Activated naive CD8-positive, alpha-beta T cell treated with anti-CD3 and anti-CD28 coated beads for 36 hours (primary cell): ENCODE results near the gene RNPEPL1. TPM values are rescaled to one million over a fixed set of nuclear protein-coding genes. Genes with fewer than 3 reads are reported as not detected.
"Not testable (repeated sequence)": the region's sequence is repeated elsewhere in the genome, so short reads cannot be mapped to it uniquely, and the experiment has no call there.

Experiments
- DNase-seq: peaks from one replicate; pipeline ENCODE4 v3.0.0; 2021
- H3K27ac Mint-ChIP-seq: one replicate; pipeline ENCODE4 v1.8.0; 2022; ENCODE audit warnings: mild to moderate bottlenecking, moderate library complexity, mixed read lengths
- H3K27me3 Mint-ChIP-seq: one replicate; pipeline ENCODE4 v1.8.0; 2022; ENCODE audit warnings: mild to moderate bottlenecking, mixed read lengths
- H3K36me3 Mint-ChIP-seq: one replicate; pipeline ENCODE4 v1.8.0; 2021; ENCODE audit warnings: mild to moderate bottlenecking, mixed read lengths
- H3K4me1 Mint-ChIP-seq: one replicate; pipeline ENCODE4 v1.8.0; 2021; ENCODE audit warnings: mixed read lengths
- H3K4me3 Mint-ChIP-seq: one replicate; pipeline ENCODE4 v1.8.0; 2022; ENCODE audit warnings: mild to moderate bottlenecking, moderate library complexity, mixed read lengths
- H3K9me3 Mint-ChIP-seq: one replicate; pipeline ENCODE4 v1.8.0; 2022; ENCODE audit warnings: mixed read lengths
- total RNA-seq, 2 experiments: library from RNA; stranded (reverse); gene quantifications; one replicate each; pipeline ENCODE4 v1.2.3, GENCODE V29; 2021

Gene RNPEPL1
- total RNA-seq, 2 experiments from 2014 or later: 33.8 to 37.2 TPM

GRCh38 chr2:240556553-240557100, 11.7 kb upstream of the RNPEPL1 start:
- peaks cover 39% of the 10 kb centered on the region for H3K36me3 Mint-ChIP-seq
- peak; percentile 67 for DNase-seq
- H3K9me3 Mint-ChIP-seq: no peaks in the 10 kb centered on the region
- H3K4me3 Mint-ChIP-seq: peak overlapping the region; percentile 56
- no peak overlapping the region for H3K27ac Mint-ChIP-seq
- no peaks in the 10 kb centered on the region for H3K27me3 Mint-ChIP-seq
- H3K4me1 Mint-ChIP-seq: peaks cover 32% of the 10 kb centered on the region

GRCh38 chr2:240557101-240557751, 11.1 kb upstream of the RNPEPL1 start:
- no peaks in the 10 kb centered on the region for H3K9me3 Mint-ChIP-seq
- no peaks in the 10 kb centered on the region for H3K27me3 Mint-ChIP-seq
- peaks cover 37% of the 10 kb centered on the region for H3K4me1 Mint-ChIP-seq
- H3K27ac Mint-ChIP-seq: no peak overlapping the region
- no peak for DNase-seq
- peaks cover 39% of the 10 kb centered on the region for H3K36me3 Mint-ChIP-seq
- H3K4me3 Mint-ChIP-seq: peak overlapping the region; percentile 56

- Mint-ChIP-seq H3K36me3 (peaks cover 42% of the 10 kb centered on the region), H3K27me3 (no peaks in the 10 kb centered on the region), H3K4me3 (peak within 1 kb of the TSS; percentile 81), H3K9me3 (no peaks in the 10 kb centered on the region), H3K4me1 (peaks cover 41% of the 10 kb centered on the region), H3K27ac (peak within 1 kb of the TSS; percentile 77)
- DNase-seq: peak; percentile 85
Measured at GRCh38 chr2:240557808-240558207, 10.5 kb upstream of the RNPEPL1 start, which contains the start of gene ANKMY1. TSS of gene ANKMY1 (minus strand) at chr2:240557988. CDS start at chr2:240557335, 653 bp downstream.

GRCh38 chr2:240558236-240558761, 10.0 kb upstream of the RNPEPL1 start:
- peak overlapping the region; percentile 81 for H3K4me3 Mint-ChIP-seq
- H3K4me1 Mint-ChIP-seq: peaks cover 44% of the 10 kb centered on the region
- peak overlapping the region; percentile 77 for H3K27ac Mint-ChIP-seq
- DNase-seq: no peak
- no peaks in the 10 kb centered on the region for H3K9me3 Mint-ChIP-seq
- H3K36me3 Mint-ChIP-seq: peaks cover 42% of the 10 kb centered on the region
- no peaks in the 10 kb centered on the region for H3K27me3 Mint-ChIP-seq

GRCh38 chr2:240559286-240559685, 9.0 kb upstream of the RNPEPL1 start:
- Mint-ChIP-seq H3K9me3 (no peaks in the 10 kb centered on the region), H3K4me3 (peak overlapping the region; percentile 81), H3K27ac (peak overlapping the region; percentile 84), H3K36me3 (peaks cover 48% of the 10 kb centered on the region), H3K27me3 (no peaks in the 10 kb centered on the region), H3K4me1 (peaks cover 54% of the 10 kb centered on the region)
- DNase-seq: no peak

- H3K4me1 Mint-ChIP-seq: peaks cover 62% of the 10 kb centered on the region
- H3K9me3 Mint-ChIP-seq: no peaks in the 10 kb centered on the region
- H3K27ac Mint-ChIP-seq: peak within 1 kb of the TSS; percentile 84
- no peaks in the 10 kb centered on the region for H3K27me3 Mint-ChIP-seq
- peak within 1 kb of the TSS; percentile 81 for H3K4me3 Mint-ChIP-seq
- peak; percentile 95 for DNase-seq
- peaks cover 54% of the 10 kb centered on the region for H3K36me3 Mint-ChIP-seq
Measured at GRCh38 chr2:240560084-240560479, 8.2 kb upstream of the RNPEPL1 start, which contains the start of gene DUSP28. TSS of gene DUSP28 (plus strand) at chr2:240560357. CDS start at chr2:240560685, 328 bp downstream.

- DNase-seq: peak; percentile 99
- H3K27me3 Mint-ChIP-seq: no peaks in the 10 kb centered on the region
- H3K27ac Mint-ChIP-seq: peak overlapping the region; percentile 84
- no peaks in the 10 kb centered on the region for H3K9me3 Mint-ChIP-seq
- H3K4me1 Mint-ChIP-seq: peaks cover 67% of the 10 kb centered on the region
- peak overlapping the region; percentile 81 for H3K4me3 Mint-ChIP-seq
- peaks cover 54% of the 10 kb centered on the region for H3K36me3 Mint-ChIP-seq
Measured at GRCh38 chr2:240560480-240561324, 7.6 kb upstream of the RNPEPL1 start.

GRCh38 chr2:240561325-240561971, 6.8 kb upstream of the RNPEPL1 start:
- peaks cover 67% of the 10 kb centered on the region for H3K4me1 Mint-ChIP-seq
- no peaks in the 10 kb centered on the region for H3K27me3 Mint-ChIP-seq
- DNase-seq: no peak
- peak overlapping the region; percentile 84 for H3K27ac Mint-ChIP-seq
- H3K36me3 Mint-ChIP-seq: peaks cover 54% of the 10 kb centered on the region
- no peaks in the 10 kb centered on the region for H3K9me3 Mint-ChIP-seq
- peak overlapping the region; percentile 81 for H3K4me3 Mint-ChIP-seq

GRCh38 chr2:240563231-240563630, 5.1 kb upstream of the RNPEPL1 start:
- Mint-ChIP-seq H3K36me3 (peaks cover 51% of the 10 kb centered on the region), H3K4me1 (peaks cover 69% of the 10 kb centered on the region)
- not testable (repeated sequence) for H3K4me3 Mint-ChIP-seq, H3K27me3 Mint-ChIP-seq, DNase-seq, H3K27ac Mint-ChIP-seq, H3K9me3 Mint-ChIP-seq

GRCh38 chr2:240563951-240564560, 4.2 kb upstream of the RNPEPL1 start:
- Mint-ChIP-seq H3K4me1 (peaks cover 61% of the 10 kb centered on the region), H3K27ac (peak overlapping the region; percentile 98), H3K36me3 (peaks cover 43% of the 10 kb centered on the region), H3K4me3 (peak overlapping the region; percentile 92), H3K27me3 (no peaks in the 10 kb centered on the region), H3K9me3 (no peaks in the 10 kb centered on the region)
- no peak for DNase-seq

GRCh38 chr2:240564561-240565332, 3.5 kb upstream of the RNPEPL1 start:
- peaks cover 61% of the 10 kb centered on the region for H3K4me1 Mint-ChIP-seq
- H3K27ac Mint-ChIP-seq: peak overlapping the region; percentile 98
- H3K9me3 Mint-ChIP-seq: no peaks in the 10 kb centered on the region
- H3K27me3 Mint-ChIP-seq: no peaks in the 10 kb centered on the region
- H3K36me3 Mint-ChIP-seq: peaks cover 36% of the 10 kb centered on the region
- DNase-seq: peak; percentile 52
- H3K4me3 Mint-ChIP-seq: peak overlapping the region; percentile 92

GRCh38 chr2:240565333-240566202, 2.7 kb upstream of the RNPEPL1 start:
- Mint-ChIP-seq H3K27ac (peak overlapping the region; percentile 98), H3K9me3 (no peaks in the 10 kb centered on the region), H3K4me1 (peaks cover 58% of the 10 kb centered on the region), H3K27me3 (no peaks in the 10 kb centered on the region), H3K36me3 (peaks cover 33% of the 10 kb centered on the region), H3K4me3 (peak overlapping the region; percentile 92)
- peak; percentile 92 for DNase-seq
